Thyroid gland (tissue), 4 donors: ENCODE data around the gene KRTAP10-4. TPM values are rescaled to one million over a fixed set of nuclear protein-coding genes. Genes with fewer than 3 reads are reported as not detected.

Source experiments
- DNase-seq, 2 donors: peaks; one replicate each; pipeline ENCODE4 v3.0.0-alpha.2; 2019
- H3K27ac ChIP-seq, 3 donors: fragments of 200-600 bp; sonication (generic); 1 replicate in 2 of 3; 2 replicates in 1 of 3; pipeline ENCODE4 v1.5.1; 2016 to 2019; ENCODE audit warnings: mild to moderate bottlenecking in 1 of 3, moderate library complexity in 1 of 3
- H3K27me3 ChIP-seq: fragments of 200-600 bp; sonication (generic); one replicate; pipeline ENCODE4 v1.5.1; 2019
- H3K36me3 ChIP-seq, 2 donors: fragments of 200-600 bp; sonication (generic); one replicate each; pipeline ENCODE4 v1.5.1; 2016 to 2019
- H3K4me1 ChIP-seq, 2 donors: fragments of 200-600 bp; sonication (generic); one replicate each; pipeline ENCODE4 v1.5.1; 2017 to 2019
- H3K4me3 ChIP-seq, 3 donors: fragments of 200-600 bp; sonication (generic); replicated peaks in 1 of 3; 1 replicate in 2 of 3; 2 replicates in 1 of 3; pipeline ENCODE4 v1.5.1; 2016; ENCODE audit warnings: mild to moderate bottlenecking in 1 of 3
- H3K9me3 ChIP-seq: fragments of 200-600 bp; sonication (generic); one replicate; pipeline ENCODE4 v1.5.1; 2017
- POLR2A ChIP-seq, 2 donors: fragments of 450-650 bp; IDR thresholded peaks; one replicate each; pipeline ENCODE4 v1.6.1; 2017; ENCODE audit warnings: antibody characterized with exemption in 2 of 2, mild to moderate bottlenecking in 2 of 2, moderate library complexity in 1 of 2
- whole genome bisulfite sequencing, 2 donors: methylation state at CpG; one replicate each; pipeline ENCODE4 v1.1.5; 2017; 5-methylcytosine and 5-hydroxymethylcytosine counted together
- intact Hi-C: fragments of 100-400 bp; cut with DNase I; formaldehyde crosslinking; loops from one replicate; pipeline ENCODE4 v1.15.1; 2023
- total RNA-seq, 4 donors: library from RNA; depleted of rRNA; stranded (reverse); fragments of >200 nt; gene quantifications; one replicate each; pipeline ENCODE4 v1.2.3, GENCODE V29; 2016
- TF ChIP-seq, protein P1 (sequence below), 6 experiments: fragments of 200-600 bp in 3 of 6; fragments of 450-650 bp in 3 of 6; sonication (generic) in 3 of 6; IDR thresholded peaks; one replicate each; pipeline ENCODE4 v1.5.1; 2016 to 2019; ENCODE audit warnings: antibody characterized with exemption in 6 of 6, mild to moderate bottlenecking in 2 of 6, inconsistent platforms in 1 of 6, moderate library complexity in 1 of 6

KRTAP10-4 gene
- total RNA-seq, 4 donors from 2014 or later: not detected

DNA sequence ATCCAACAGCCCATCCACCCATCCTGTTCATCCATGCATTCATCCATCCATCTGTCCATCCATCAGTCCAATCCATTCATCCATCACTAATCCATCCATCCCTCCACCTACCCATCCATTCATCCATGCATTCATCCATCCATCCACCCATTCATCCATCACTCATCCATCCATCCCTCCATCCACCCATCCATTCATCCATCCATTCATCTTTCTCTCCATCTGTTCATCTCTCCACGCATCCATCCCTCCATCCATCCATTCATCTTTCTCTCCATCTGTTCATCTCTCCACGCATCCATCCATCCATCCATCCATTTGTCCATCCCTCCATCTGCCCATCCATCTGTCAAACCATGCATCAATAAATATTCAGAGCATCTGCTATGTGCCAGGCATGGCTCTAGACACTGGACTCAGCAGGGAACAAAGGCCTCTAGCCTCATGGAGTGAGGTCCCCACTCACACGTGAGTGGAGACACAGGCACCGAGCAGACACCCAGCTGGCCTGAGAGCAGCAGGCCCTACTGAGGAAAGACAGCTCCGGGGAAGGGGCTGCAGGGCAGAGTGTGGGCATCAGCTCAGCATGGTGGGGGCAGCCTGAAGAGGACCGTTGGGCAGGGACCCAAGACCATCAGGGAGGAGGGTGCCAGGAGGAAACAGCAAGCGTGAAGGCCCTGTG, 43.2 kb upstream of the KRTAP10-4 start:
- H3K27me3 ChIP-seq: no peaks in the 10 kb centered on the region
- WGBS, 2 donors: 87 to 90% methylated on average over 7 of the region's 7 CpGs
- no peaks in the 10 kb centered on the region for H3K4me1 ChIP-seq
- intact Hi-C loops: no loop called here
- no peaks in the 10 kb centered on the region for H3K36me3 ChIP-seq
- H3K27ac ChIP-seq: no peak overlapping the region
- DNase-seq: no peak
- no peak for TF ChIP-seq POLR2A (IDR thresholded peaks at IDR 0.05)
- TF ChIP-seq, protein P1, sequence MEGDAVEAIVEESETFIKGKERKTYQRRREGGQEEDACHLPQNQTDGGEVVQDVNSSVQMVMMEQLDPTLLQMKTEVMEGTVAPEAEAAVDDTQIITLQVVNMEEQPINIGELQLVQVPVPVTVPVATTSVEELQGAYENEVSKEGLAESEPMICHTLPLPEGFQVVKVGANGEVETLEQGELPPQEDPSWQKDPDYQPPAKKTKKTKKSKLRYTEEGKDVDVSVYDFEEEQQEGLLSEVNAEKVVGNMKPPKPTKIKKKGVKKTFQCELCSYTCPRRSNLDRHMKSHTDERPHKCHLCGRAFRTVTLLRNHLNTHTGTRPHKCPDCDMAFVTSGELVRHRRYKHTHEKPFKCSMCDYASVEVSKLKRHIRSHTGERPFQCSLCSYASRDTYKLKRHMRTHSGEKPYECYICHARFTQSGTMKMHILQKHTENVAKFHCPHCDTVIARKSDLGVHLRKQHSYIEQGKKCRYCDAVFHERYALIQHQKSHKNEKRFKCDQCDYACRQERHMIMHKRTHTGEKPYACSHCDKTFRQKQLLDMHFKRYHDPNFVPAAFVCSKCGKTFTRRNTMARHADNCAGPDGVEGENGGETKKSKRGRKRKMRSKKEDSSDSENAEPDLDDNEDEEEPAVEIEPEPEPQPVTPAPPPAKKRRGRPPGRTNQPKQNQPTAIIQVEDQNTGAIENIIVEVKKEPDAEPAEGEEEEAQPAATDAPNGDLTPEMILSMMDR (IDR thresholded peaks at IDR 0.05): no peak
- no peak overlapping the region for H3K4me3 ChIP-seq
- no peaks in the 10 kb centered on the region for H3K9me3 ChIP-seq

DNA sequence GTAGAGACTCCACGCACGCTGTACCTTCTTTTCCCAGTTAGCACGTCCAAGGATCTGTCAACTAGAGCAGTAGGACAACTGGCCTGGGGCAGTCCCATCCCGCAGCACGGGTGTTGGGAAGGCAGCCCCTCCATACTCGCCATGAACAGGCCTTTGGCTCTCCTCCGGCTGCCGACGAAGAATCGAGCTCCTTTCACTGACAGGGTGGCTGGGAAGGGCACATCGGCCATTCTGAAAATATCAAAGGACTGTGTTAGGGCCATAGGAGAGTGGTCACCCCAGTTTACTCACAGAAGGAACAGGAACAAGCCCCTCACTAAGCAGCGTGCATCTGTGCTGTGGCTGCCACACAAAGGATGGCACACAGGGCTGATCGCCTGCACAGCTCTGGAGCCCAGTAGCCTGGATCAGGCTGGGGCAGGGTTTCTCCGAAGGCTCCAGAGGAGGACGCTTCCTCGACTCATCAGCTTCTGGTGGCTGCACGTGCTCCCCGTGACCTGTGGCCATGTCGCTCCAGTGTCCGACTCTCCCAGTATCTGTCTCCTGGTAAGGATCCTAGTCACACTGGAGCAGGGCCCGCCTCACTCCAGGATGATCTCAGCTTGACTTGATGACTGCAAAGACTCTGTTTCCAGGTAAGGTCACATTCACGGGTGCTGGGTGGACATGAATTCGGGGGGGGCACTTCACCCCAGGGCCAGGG, 42.5 kb upstream of the KRTAP10-4 start:
- TF ChIP-seq, protein P1 (IDR thresholded peaks at IDR 0.05): no peak
- no peak for TF ChIP-seq POLR2A (IDR thresholded peaks at IDR 0.05)
- no peak overlapping the region for H3K27ac ChIP-seq
- no peak for DNase-seq
- 89 to 91% methylated on average over 14 to 22 of the region's 23 CpGs for WGBS, 2 donors
- no peaks in the 10 kb centered on the region for H3K9me3 ChIP-seq
- no peaks in the 10 kb centered on the region for H3K4me1 ChIP-seq
- no peak overlapping the region for H3K4me3 ChIP-seq
- no peaks in the 10 kb centered on the region for H3K36me3 ChIP-seq
- no peaks in the 10 kb centered on the region for H3K27me3 ChIP-seq
- intact Hi-C loops: no loop called here

DNA sequence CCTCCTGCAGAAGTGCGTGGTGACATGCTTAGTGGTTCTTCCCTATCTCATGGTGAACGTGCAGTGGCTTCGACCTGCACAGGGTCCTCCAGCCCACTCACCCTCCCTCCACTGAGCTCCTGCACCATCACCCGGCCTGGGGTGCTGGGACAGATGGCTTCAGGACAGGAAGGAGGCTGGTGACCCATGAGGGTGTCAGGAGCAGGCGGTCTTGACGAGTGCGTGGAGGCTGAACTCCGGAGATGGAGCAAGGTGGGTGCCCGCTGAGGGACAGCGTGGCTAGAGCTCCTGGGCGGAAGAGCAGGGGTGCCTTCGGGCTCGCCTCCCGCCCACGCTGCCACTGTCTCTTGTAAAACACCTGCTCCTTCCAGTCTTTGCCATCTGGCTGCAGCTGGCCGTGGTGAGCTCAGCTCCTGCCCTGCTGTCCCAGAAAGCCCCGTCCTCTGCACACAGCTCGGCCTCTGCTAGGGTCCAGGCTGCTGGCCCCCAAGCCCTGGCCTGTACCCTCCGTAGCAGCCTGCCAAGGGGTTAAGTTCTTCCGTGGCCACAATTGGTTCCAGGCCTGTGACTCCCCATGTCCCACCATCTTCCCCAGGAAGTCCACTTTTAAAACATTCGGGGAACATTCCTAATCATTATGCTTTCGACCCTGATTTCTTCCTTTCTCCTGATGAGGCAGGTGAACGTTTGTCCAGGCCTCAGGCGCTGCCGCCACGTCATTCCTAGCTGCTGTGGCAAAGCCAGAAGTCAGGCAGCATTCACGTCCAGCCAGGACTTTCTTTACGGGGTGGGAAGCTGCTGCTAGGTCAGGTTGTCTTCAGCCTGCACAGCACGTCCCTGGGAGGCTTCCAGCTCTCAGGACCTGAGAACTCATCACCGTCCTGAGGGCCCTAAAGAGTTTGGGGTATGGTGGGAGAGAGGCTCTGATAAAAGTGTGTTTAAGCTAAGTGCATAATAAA, 41.6 kb upstream of the KRTAP10-4 start:
- Histone ChIP-seq H3K36me3 (no peaks in the 10 kb centered on the region), H3K27ac (no peak overlapping the region), H3K4me1 (no peaks in the 10 kb centered on the region), H3K27me3 (no peaks in the 10 kb centered on the region), H3K4me3 (no peak overlapping the region), H3K9me3 (no peaks in the 10 kb centered on the region)
- intact Hi-C loops: no loop called here
- no peak for TF ChIP-seq POLR2A (IDR thresholded peaks at IDR 0.05)
- TF ChIP-seq, protein P1 (IDR thresholded peaks at IDR 0.05): no peak
- WGBS, 2 donors: 82 to 90% methylated on average over 24 to 30 of the region's 30 CpGs
- no peak for DNase-seq

DNA sequence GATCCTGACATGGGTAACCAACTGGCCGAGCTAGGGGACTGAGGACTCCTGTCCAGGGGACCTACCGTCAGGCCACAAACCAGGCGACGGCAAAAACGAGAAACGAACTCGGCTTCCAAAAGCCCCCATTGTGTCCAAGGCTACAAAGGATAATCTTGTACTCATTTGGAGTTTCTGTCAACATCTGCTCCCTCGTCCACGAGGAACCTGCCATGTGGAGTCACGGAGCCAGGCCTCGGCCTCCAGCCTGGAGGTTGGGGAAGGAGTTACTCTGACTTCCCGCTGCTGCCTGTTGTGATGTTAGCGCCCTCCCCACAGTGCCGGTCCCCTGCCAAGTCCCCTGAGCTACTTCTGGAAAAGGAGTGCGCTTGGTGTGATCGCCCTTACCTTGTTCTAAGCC, 40.8 kb upstream of the KRTAP10-4 start:
- 93 to 94% methylated on average over 12 to 16 of the region's 16 CpGs for WGBS, 2 donors
- H3K27me3 ChIP-seq: no peaks in the 10 kb centered on the region
- H3K4me1 ChIP-seq: no peaks in the 10 kb centered on the region
- H3K36me3 ChIP-seq: no peaks in the 10 kb centered on the region
- H3K9me3 ChIP-seq: no peaks in the 10 kb centered on the region
- DNase-seq: no peak
- no peak for TF ChIP-seq POLR2A (IDR thresholded peaks at IDR 0.05)
- TF ChIP-seq, protein P1 (IDR thresholded peaks at IDR 0.05): no peak
- no peak overlapping the region for H3K27ac ChIP-seq
- H3K4me3 ChIP-seq: no peak overlapping the region
- intact Hi-C loops: no loop called here
